SJSA1 (cell line): Measurements from ENCODE around the gene PXMP4. TPM values are rescaled to one million over a fixed set of nuclear protein-coding genes. Genes with fewer than 3 reads are reported as not detected.

Experiments used
- DNase-seq, 2 experiments: peaks; one replicate each; pipeline ENCODE4 v3.0.0-alpha.2; 2015 to 2020; ENCODE audit warnings: low spot score in 2 of 2, low read depth in 1 of 2
- H3K27ac ChIP-seq: fragments of 250-450 bp; sonication (Bioruptor Pico); 2 replicates; pipeline ENCODE4 v1.5.1; 2020; ENCODE audit warnings: mild to moderate bottlenecking, moderate library complexity
- H3K27me3 ChIP-seq: fragments of 250-450 bp; sonication (Bioruptor Pico); replicated peaks from 2 replicates; pipeline ENCODE4 v1.5.1; 2020; ENCODE audit warnings: mild to moderate bottlenecking, moderate library complexity
- H3K36me3 ChIP-seq: fragments of 250-450 bp; sonication (Bioruptor Pico); 2 replicates; pipeline ENCODE4 v1.5.1; 2020; ENCODE audit warnings: mild to moderate bottlenecking
- H3K4me1 ChIP-seq: fragments of 250-450 bp; sonication (Bioruptor Pico); replicated peaks from 2 replicates; pipeline ENCODE4 v1.6.1; 2021; ENCODE audit warnings: mild to moderate bottlenecking
- H3K4me3 ChIP-seq: fragments of 250-450 bp; sonication (Bioruptor Pico); 2 replicates; pipeline ENCODE4 v1.5.1; 2020; ENCODE audit warnings: mild to moderate bottlenecking
- H3K9me3 ChIP-seq: fragments of 250-450 bp; sonication (Bioruptor Pico); replicated peaks from 2 replicates; pipeline ENCODE4 v1.5.1; 2020; ENCODE audit warnings: mild to moderate bottlenecking
- total RNA-seq: library from RNA; depleted of rRNA; stranded (reverse); fragments of >200 nt; shearing (Covaris generic); gene quantifications from 2 replicates; pipeline ENCODE4 v1.2.3, GENCODE V29; 2014

The PXMP4 gene
- total RNA-seq, 1 experiment from 2014 or later, result 9.3 TPM

- Histone ChIP-seq H3K4me3 (no peak overlapping the region), H3K27ac (no peak overlapping the region), H3K36me3 (peaks cover 80% of the 10 kb centered on the region), H3K27me3 (no peaks in the 10 kb centered on the region), H3K9me3 (no peaks in the 10 kb centered on the region; the same call in 1 of the 2 replicates), H3K4me1 (peaks cover 25% of the 10 kb centered on the region)
- no peak for DNase-seq
Observed at GRCh38 chr20:33669873-33670640, 50.1 kb downstream of the PXMP4 start.

GRCh38 chr20:33669224-33669623, 50.9 kb downstream of the PXMP4 start:
- H3K9me3 ChIP-seq, result no peaks in the 10 kb centered on the region; the same call in 1 of the 2 replicates
- peaks cover 23% of the 10 kb centered on the region for H3K4me1 ChIP-seq
- peaks cover 80% of the 10 kb centered on the region for H3K36me3 ChIP-seq
- no peaks in the 10 kb centered on the region for H3K27me3 ChIP-seq
- DNase-seq, result no peak
- H3K4me3 ChIP-seq, result no peak overlapping the region
- H3K27ac ChIP-seq, result no peak overlapping the region

GRCh38 chr20:33668466-33669155, 51.5 kb downstream of the PXMP4 start:
- DNase-seq, result no peak
- H3K27me3 ChIP-seq, result no peaks in the 10 kb centered on the region
- H3K4me1 ChIP-seq, result peaks cover 23% of the 10 kb centered on the region
- H3K27ac ChIP-seq, result no peak overlapping the region
- H3K9me3 ChIP-seq, result no peaks in the 10 kb centered on the region; the same call in 1 of the 2 replicates
- no peak overlapping the region for H3K4me3 ChIP-seq
- H3K36me3 ChIP-seq, result peaks cover 78% of the 10 kb centered on the region

GRCh38 chr20:33667676-33668465, 52.2 kb downstream of the PXMP4 start:
- H3K27me3 ChIP-seq, result no peaks in the 10 kb centered on the region
- H3K4me3 ChIP-seq, result no peak overlapping the region
- H3K9me3 ChIP-seq, result no peaks in the 10 kb centered on the region
- peaks cover 76% of the 10 kb centered on the region for H3K36me3 ChIP-seq
- peaks cover 22% of the 10 kb centered on the region for H3K4me1 ChIP-seq
- DNase-seq, result no peak
- no peak overlapping the region for H3K27ac ChIP-seq

- Histone ChIP-seq H3K36me3 (peaks cover 71% of the 10 kb centered on the region), H3K27ac (no peak overlapping the region), H3K4me1 (peaks cover 22% of the 10 kb centered on the region), H3K9me3 (no peaks in the 10 kb centered on the region), H3K27me3 (no peaks in the 10 kb centered on the region), H3K4me3 (no peak overlapping the region)
- DNase-seq, result no peak
Observed at GRCh38 chr20:33667245-33667675, 52.9 kb downstream of the PXMP4 start.

GRCh38 chr20:33666293-33667244, 53.5 kb downstream of the PXMP4 start, which contains the start of gene ACTL10:
TSS of gene ACTL10 (plus strand) at chr20:33666943. CDS start at chr20:33667498, 555 bp downstream.
- Histone ChIP-seq H3K4me3 (no peak within 1 kb of the TSS), H3K4me1 (peaks cover 22% of the 10 kb centered on the region), H3K27ac (no peak within 1 kb of the TSS), H3K9me3 (no peaks in the 10 kb centered on the region), H3K36me3 (peaks cover 68% of the 10 kb centered on the region), H3K27me3 (no peaks in the 10 kb centered on the region)
- DNase-seq, result no peak

GRCh38 chr20:33664762-33665144, 55.4 kb downstream of the PXMP4 start:
- DNase-seq, result no peak
- Histone ChIP-seq H3K4me1 (peaks cover 22% of the 10 kb centered on the region), H3K27ac (no peak overlapping the region), H3K36me3 (peaks cover 64% of the 10 kb centered on the region), H3K4me3 (no peak overlapping the region), H3K27me3 (no peaks in the 10 kb centered on the region), H3K9me3 (no peaks in the 10 kb centered on the region)

GRCh38 chr20:33664085-33664761, 55.9 kb downstream of the PXMP4 start:
- Histone ChIP-seq H3K4me3 (peak overlapping the region; percentile 65), H3K36me3 (peaks cover 64% of the 10 kb centered on the region), H3K4me1 (peaks cover 22% of the 10 kb centered on the region), H3K27ac (peak overlapping the region; percentile 73), H3K9me3 (no peaks in the 10 kb centered on the region), H3K27me3 (no peaks in the 10 kb centered on the region)
- no peak for DNase-seq

- Histone ChIP-seq H3K36me3 (peaks cover 64% of the 10 kb centered on the region), H3K4me3 (peak overlapping the region; percentile 65), H3K27ac (peak overlapping the region; percentile 73), H3K4me1 (peaks cover 22% of the 10 kb centered on the region), H3K9me3 (no peaks in the 10 kb centered on the region), H3K27me3 (no peaks in the 10 kb centered on the region)
- DNase-seq, result peak; percentile 77 to 79
Observed at GRCh38 chr20:33663161-33664084, 56.7 kb downstream of the PXMP4 start.

GRCh38 chr20:33662172-33662571, 57.9 kb downstream of the PXMP4 start, which contains the start of gene C20orf144:
TSS of gene C20orf144 (plus strand) at chr20:33662327. CDS start at chr20:33662346, 19 bp downstream.
- Histone ChIP-seq H3K4me3 (peak within 1 kb of the TSS; percentile 65), H3K4me1 (peaks cover 22% of the 10 kb centered on the region), H3K27me3 (no peaks in the 10 kb centered on the region), H3K9me3 (no peaks in the 10 kb centered on the region), H3K36me3 (peaks cover 64% of the 10 kb centered on the region), H3K27ac (peak within 1 kb of the TSS; percentile 73)
- DNase-seq, result no peak

GRCh38 chr20:33660685-33661058, 59.4 kb downstream of the PXMP4 start:
- Histone ChIP-seq H3K36me3 (peaks cover 67% of the 10 kb centered on the region), H3K4me3 (no peak overlapping the region), H3K27me3 (no peaks in the 10 kb centered on the region), H3K4me1 (peaks cover 22% of the 10 kb centered on the region), H3K27ac (no peak overlapping the region), H3K9me3 (no peaks in the 10 kb centered on the region)
- DNase-seq, result no peak
